22Rv1 (cell line): Measurements from ENCODE around the gene GNG12.

Source experiments
- H3K27ac ChIP-seq: fragments of 450-650 bp; 2 replicates; pipeline ENCODE4 v1.5.1; 2017
- ZFX ChIP-seq: fragments of 450-650 bp; IDR thresholded peaks from 2 replicates; pipeline ENCODE4 v1.6.1; 2017; ENCODE audit warnings: antibody characterized with exemption, borderline replicate concordance
- TF ChIP-seq, protein P1 (sequence below): fragments of 450-650 bp; IDR thresholded peaks from 2 replicates; pipeline ENCODE4 v1.5.1; 2017; ENCODE audit warnings: mild to moderate bottlenecking

Gene GNG12

DNA sequence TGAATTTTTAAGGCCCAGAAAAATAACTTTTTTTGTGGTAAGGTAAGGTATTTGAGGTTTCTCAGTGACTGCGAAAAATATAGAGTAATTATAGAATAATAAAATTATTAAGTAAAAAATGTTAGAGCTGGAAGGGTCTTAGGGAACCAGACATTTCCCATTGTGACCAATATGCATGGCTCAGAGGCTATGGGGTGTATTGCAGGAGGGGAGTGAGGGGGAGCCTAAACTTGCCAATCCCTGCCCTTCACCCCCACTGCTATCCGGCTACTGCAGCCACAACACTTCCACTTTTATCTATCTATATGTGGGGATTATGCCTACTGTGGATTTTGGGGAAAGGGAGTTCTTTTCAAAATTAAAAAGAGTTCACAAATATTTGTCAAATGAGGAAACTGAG, 155.9 kb downstream of the GNG12 start:
- TF ChIP-seq, protein P1, sequence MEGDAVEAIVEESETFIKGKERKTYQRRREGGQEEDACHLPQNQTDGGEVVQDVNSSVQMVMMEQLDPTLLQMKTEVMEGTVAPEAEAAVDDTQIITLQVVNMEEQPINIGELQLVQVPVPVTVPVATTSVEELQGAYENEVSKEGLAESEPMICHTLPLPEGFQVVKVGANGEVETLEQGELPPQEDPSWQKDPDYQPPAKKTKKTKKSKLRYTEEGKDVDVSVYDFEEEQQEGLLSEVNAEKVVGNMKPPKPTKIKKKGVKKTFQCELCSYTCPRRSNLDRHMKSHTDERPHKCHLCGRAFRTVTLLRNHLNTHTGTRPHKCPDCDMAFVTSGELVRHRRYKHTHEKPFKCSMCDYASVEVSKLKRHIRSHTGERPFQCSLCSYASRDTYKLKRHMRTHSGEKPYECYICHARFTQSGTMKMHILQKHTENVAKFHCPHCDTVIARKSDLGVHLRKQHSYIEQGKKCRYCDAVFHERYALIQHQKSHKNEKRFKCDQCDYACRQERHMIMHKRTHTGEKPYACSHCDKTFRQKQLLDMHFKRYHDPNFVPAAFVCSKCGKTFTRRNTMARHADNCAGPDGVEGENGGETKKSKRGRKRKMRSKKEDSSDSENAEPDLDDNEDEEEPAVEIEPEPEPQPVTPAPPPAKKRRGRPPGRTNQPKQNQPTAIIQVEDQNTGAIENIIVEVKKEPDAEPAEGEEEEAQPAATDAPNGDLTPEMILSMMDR, result no peak
- no peak for TF ChIP-seq ZFX
- no peak overlapping the region for H3K27ac ChIP-seq

DNA sequence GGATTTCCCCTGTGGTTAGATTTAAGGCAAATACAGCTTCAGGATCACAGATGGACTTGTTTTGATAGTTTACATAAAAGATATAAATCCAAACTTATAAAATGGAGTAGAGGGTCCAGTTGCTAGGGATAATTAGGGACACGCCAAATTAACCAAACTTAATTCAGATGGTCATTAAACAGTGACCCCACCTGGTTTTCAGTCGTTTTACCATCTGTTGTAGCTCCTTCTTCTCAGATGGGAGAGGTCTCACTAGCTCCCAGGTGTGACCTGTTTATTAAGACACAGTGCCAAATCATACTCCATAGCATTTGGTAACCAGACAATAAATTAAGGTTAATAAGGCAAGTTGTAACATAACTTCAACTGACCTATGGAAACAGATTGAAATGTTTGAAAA, 156.3 kb downstream of the GNG12 start:
- TF ChIP-seq, protein P1, result no peak
- no peak for TF ChIP-seq ZFX
- no peak overlapping the region for H3K27ac ChIP-seq

DNA sequence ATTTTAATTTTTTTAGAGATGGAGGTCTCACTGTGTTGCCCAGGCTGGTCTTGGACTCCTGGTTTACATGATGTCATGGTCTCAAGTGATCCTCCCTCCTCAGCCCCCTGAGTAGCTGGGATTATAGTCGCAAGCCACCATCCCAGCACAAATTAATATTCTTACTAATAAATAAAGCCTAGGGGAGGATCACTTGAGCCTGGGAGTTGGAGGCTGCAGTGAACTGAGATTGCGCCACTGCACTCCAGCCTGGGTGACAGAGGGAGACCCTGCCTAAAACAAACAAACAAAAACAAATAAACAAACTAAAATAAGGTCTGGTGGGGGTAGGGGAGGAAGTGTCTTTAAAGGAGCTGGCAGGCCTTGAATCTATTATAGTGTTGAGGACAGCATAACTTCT, 157.0 kb downstream of the GNG12 start:
- no peak for TF ChIP-seq ZFX
- TF ChIP-seq, protein P1, result no peak
- no peak overlapping the region for H3K27ac ChIP-seq

DNA sequence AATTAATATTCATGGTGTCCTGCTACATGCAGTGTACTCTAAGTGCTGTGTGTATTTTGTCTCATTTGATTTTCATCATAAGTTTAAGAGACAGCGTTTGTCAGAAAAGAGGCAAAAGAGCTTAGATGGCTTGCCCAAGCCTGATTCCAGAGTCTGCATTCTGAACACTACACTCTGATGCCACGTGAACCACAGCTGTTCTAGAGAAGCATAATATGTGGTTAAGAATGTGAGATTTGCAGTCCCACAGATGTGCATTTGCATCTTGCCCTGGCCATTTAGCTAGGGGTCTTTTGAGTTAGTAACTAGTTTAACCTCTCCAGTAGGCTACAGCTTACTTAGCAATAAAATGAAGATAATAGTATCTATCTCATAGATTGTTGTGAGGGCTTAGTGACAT, 157.5 kb downstream of the GNG12 start:
- no peak for TF ChIP-seq ZFX
- TF ChIP-seq, protein P1, result no peak
- H3K27ac ChIP-seq, result no peak overlapping the region

DNA sequence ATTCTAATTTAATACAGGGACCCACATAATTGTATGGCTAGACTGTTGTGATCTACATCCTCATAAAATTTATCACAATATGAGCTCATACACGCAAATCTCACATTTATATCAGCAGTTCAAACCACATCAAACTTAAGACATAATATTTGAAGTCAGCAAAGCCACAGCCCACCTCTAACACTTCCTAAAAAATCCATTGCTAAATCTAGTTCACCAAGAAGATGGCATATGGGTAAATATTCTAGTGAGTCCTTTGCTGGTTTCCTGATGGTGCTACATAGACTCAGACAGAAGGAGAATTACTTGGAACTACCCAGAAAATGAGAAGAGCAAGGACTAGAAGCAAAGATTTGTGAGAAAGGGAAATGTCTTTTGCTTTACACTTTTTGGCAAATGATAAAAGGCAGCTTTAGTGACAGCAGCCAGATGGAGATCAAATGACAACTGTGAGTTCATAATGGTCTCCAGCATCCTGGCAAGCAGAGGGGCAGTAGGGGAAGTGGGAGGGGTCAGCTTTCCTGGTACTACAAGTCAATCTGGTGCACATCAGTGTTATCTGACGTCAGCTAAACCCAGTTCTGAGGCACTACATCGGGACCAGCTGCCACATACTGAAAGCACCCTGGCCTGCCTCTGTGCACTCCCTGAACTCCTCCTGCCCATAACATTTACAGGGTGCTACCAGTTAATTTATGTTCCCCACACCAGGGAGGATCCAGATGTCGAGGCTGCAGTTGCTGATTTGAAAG, 158.8 kb downstream of the GNG12 start:
- H3K27ac ChIP-seq, result no peak overlapping the region

DNA sequence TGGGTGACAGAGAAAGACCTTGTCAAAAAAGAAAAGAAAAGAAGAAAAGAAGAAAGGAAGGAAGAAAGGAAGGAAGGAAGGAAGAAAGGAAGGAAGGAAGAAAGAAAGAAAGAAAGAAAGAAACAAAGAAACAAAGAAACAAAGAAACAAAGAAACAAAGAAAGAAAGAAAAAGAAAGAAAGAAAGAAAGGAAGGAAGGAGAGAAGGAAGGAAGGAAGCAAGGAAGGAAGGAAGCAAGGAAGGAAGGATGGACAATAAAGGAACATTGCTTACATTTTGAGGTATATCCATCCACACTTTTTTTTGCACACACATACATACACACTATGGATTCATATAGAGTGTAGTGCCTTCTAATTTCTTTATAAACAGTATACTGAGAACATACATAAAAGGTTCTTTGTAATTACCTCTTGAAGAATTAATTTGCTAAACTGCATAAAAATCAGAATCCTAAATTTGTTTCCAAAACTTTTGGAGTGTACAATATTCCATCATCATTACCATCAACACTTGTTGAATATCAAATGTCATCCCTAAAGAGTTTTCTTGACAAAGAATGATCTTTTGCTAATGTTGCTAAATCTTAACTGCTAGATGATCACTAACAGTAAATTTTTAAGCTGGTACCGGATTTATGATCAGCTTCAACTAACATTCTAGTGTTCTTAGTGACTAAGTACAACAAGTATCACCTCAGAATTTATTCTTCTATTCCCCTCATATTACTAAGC, 159.6 kb downstream of the GNG12 start:
- no peak overlapping the region for H3K27ac ChIP-seq
- TF ChIP-seq, protein P1, result no peak
- no peak for TF ChIP-seq ZFX

More for the DNA sequence above, 158.8 kb downstream of the GNG12 start:
- TF ChIP-seq, protein P1, result no peak
- TF ChIP-seq ZFX, result no peak

DNA sequence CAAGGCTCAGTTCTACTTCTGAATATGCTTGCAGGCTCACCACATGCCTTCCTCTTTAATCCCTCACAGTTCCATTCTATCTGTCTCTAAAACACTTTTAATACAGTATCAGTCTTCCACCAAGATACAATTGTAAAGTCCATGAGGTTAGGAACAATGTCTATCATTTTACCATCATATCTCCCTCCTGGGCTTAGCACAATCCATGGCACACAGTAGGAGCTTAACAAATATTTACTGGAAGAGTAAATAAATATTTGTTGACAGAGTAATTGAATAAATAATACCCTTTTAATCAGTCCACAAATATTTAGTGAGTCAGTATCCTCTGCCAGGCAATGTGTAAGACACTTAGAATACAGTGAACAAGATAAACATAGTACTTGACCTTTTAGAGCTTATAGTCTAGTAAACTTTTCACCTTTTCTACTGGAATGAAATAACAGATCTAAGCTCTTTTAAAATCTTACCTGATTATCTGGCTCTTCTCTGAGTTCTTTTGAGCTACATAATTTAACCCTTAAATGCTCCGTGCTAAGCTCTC, 160.9 kb downstream of the GNG12 start:
- TF ChIP-seq ZFX, result no peak
- TF ChIP-seq, protein P1, result no peak
- H3K27ac ChIP-seq, result no peak overlapping the region
